Lower leg skin (tissue), 3 donors: ENCODE data around the gene TRIO.

Experiments
- POLR2A ChIP-seq, 2 donors: fragments of 450-650 bp; IDR thresholded peaks; one replicate each; pipeline ENCODE4 v1.6.1; 2016 to 2017; ENCODE audit warnings: antibody characterized with exemption in 2 of 2, mild to moderate bottlenecking in 1 of 2, moderate library complexity in 1 of 2
- TF ChIP-seq, protein P1 (sequence below), 3 donors: fragments of 450-650 bp; IDR thresholded peaks; one replicate each; pipeline ENCODE4 v1.5.1; 2016; ENCODE audit warnings: antibody characterized with exemption in 3 of 3, mild to moderate bottlenecking in 3 of 3, moderate library complexity in 2 of 3

DNA sequence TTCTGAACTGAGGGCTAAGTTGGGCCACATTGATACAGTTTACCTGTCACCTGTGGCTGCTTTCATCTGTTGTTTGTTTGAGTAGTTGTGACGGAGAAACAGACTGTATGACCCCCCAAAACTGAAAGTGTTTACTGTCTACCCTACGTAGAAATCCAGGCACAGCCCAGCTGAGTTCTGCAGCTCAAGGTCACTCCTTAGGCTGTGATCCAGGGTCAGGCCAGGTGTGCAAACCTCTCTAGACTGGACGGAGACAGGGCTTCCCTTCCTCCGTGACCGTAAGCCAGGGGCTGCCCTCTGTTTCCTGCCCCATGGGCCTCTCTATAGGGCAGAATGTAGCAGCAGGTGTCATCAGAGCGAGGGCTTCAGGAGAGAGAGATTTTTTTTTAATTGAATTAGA, 230.5 kb downstream of the TRIO start:
- TF ChIP-seq, protein P1, sequence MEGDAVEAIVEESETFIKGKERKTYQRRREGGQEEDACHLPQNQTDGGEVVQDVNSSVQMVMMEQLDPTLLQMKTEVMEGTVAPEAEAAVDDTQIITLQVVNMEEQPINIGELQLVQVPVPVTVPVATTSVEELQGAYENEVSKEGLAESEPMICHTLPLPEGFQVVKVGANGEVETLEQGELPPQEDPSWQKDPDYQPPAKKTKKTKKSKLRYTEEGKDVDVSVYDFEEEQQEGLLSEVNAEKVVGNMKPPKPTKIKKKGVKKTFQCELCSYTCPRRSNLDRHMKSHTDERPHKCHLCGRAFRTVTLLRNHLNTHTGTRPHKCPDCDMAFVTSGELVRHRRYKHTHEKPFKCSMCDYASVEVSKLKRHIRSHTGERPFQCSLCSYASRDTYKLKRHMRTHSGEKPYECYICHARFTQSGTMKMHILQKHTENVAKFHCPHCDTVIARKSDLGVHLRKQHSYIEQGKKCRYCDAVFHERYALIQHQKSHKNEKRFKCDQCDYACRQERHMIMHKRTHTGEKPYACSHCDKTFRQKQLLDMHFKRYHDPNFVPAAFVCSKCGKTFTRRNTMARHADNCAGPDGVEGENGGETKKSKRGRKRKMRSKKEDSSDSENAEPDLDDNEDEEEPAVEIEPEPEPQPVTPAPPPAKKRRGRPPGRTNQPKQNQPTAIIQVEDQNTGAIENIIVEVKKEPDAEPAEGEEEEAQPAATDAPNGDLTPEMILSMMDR (IDR thresholded peaks at IDR 0.05) = no peak
- no peak for TF ChIP-seq POLR2A (IDR thresholded peaks at IDR 0.05)
